ENCODE results near the gene SPC25. TPM values are rescaled to one million over a fixed set of nuclear protein-coding genes. Genes with fewer than 3 reads are reported as not detected.

Gene SPC25
- total RNA-seq, 1 donor from 2014 or later = 0.18 TPM

GRCh38 chr2:168897449-168897848 lies 7.2 kb upstream of the SPC25 start:
- H3K4me3 Mint-ChIP-seq = no peak overlapping the region
- H3K27ac Mint-ChIP-seq = no peak overlapping the region
- ChIA-PET CTCF (no interaction called here), POLR2A (no interaction called here)
- ATAC-seq (ENCODE audit: low read depth) = no peak
- H3K27me3 Mint-ChIP-seq = peaks cover 3% of the 10 kb centered on the region
- H3K9me3 Mint-ChIP-seq = no peaks in the 10 kb centered on the region
- no peaks in the 10 kb centered on the region for H3K36me3 Mint-ChIP-seq (ENCODE audit: low read depth)
- intact Hi-C loops (cut with micrococcal nuclease) = loop anchor here (10.0 kb wide), 1 partner anchor 183 kb away; no protein-coding TSS in a partner anchor
- no peak for TF ChIP-seq CTCF (IDR thresholded peaks at IDR 0.05)
- no peak for DNase-seq
- H3K4me1 Mint-ChIP-seq = no peaks in the 10 kb centered on the region

- POLR2A ChIA-PET = no interaction called here
- CTCF ChIA-PET = no interaction called here
Observed at GRCh38 chr2:168896783-168897182, 6.6 kb upstream of the SPC25 start.

GRCh38 chr2:168895771-168896170 lies 5.5 kb upstream of the SPC25 start:
- intact Hi-C loops (cut with micrococcal nuclease) = loop anchor here (10.0 kb wide), 1 partner anchor 181 kb away; no protein-coding TSS in a partner anchor
- no peak for TF ChIP-seq CTCF (IDR thresholded peaks at IDR 0.05)
- no peak overlapping the region for H3K4me3 Mint-ChIP-seq
- H3K27ac Mint-ChIP-seq = no peak overlapping the region
- peaks cover under 1% of the 10 kb centered on the region for H3K4me1 Mint-ChIP-seq
- H3K27me3 Mint-ChIP-seq = peaks cover 5% of the 10 kb centered on the region
- ATAC-seq (ENCODE audit: low read depth) (no peak), DNase-seq (no peak)
- ChIA-PET CTCF (no interaction called here), POLR2A (no interaction called here)
- no peaks in the 10 kb centered on the region for H3K9me3 Mint-ChIP-seq
- no peaks in the 10 kb centered on the region for H3K36me3 Mint-ChIP-seq (ENCODE audit: low read depth)

More at GRCh38 chr2:168896783-168897182, 6.6 kb upstream of the SPC25 start:
- Mint-ChIP-seq H3K4me3 (no peak overlapping the region), H3K4me1 (no peaks in the 10 kb centered on the region), H3K27me3 (peaks cover 5% of the 10 kb centered on the region), H3K9me3 (no peaks in the 10 kb centered on the region), H3K36me3 (ENCODE audit: low read depth) (no peaks in the 10 kb centered on the region), H3K27ac (no peak overlapping the region)
- DNase-seq = no peak
- no peak for TF ChIP-seq CTCF (IDR thresholded peaks at IDR 0.05)
- intact Hi-C loops (cut with micrococcal nuclease) = loop anchor here (10.0 kb wide), 1 partner anchor 182 kb away; no protein-coding TSS in a partner anchor
- ATAC-seq (ENCODE audit: low read depth) = no peak

- Mint-ChIP-seq H3K27me3 (peaks cover 5% of the 10 kb centered on the region), H3K4me3 (no peak overlapping the region), H3K4me1 (peaks cover 11% of the 10 kb centered on the region), H3K27ac (no peak overlapping the region), H3K36me3 (ENCODE audit: low read depth) (peaks cover 3% of the 10 kb centered on the region), H3K9me3 (no peaks in the 10 kb centered on the region)
- ATAC-seq (ENCODE audit: low read depth) = no peak
- no peak for DNase-seq
- ChIA-PET CTCF (no interaction called here), POLR2A (no interaction called here)
- TF ChIP-seq CTCF (IDR thresholded peaks at IDR 0.05) = no peak
- intact Hi-C loops (cut with micrococcal nuclease) = loop anchor here (5.0 to 10.0 kb wide), 2 partner anchors 180 to 437 kb away; partner anchors contain the start of gene CERS6
Observed at GRCh38 chr2:168894720-168895119, 4.5 kb upstream of the SPC25 start.

- peaks cover 5% of the 10 kb centered on the region for H3K27me3 Mint-ChIP-seq
Observed at GRCh38 chr2:168894101-168894500, 3.9 kb upstream of the SPC25 start.

More at GRCh38 chr2:168894101-168894500, 3.9 kb upstream of the SPC25 start:
- DNase-seq (no peak), ATAC-seq (ENCODE audit: low read depth) (no peak)
- no peak for TF ChIP-seq CTCF (IDR thresholded peaks at IDR 0.05)
- Mint-ChIP-seq H3K36me3 (ENCODE audit: low read depth) (peaks cover 3% of the 10 kb centered on the region), H3K27ac (no peak overlapping the region), H3K9me3 (no peaks in the 10 kb centered on the region), H3K4me1 (peaks cover 11% of the 10 kb centered on the region), H3K4me3 (no peak overlapping the region)
- intact Hi-C loops (cut with micrococcal nuclease) = loop anchor here (5.0 to 10.0 kb wide), 2 partner anchors 179 to 437 kb away; partner anchors contain the start of gene CERS6
- CTCF ChIA-PET = no interaction called here
- POLR2A ChIA-PET = no interaction called here
